ENCODE measurements around the gene NEO1. TPM values are rescaled to one million over a fixed set of nuclear protein-coding genes. Genes with fewer than 3 reads are reported as not detected.

The NEO1 gene
- total and polyA plus RNA-seq, 9 of the 15 experiments (the other 6 are each of a cell fraction or from before 2014, with no cell fraction given): 0.08 to 1.7 (median 0.48) TPM

GRCh38 chr15:73270366-73271097, 218.3 kb downstream of the NEO1 start:
- POLR2A ChIA-PET: no interaction called here
- no peaks in the 10 kb centered on the region for H4K20me1 ChIP-seq (replicated peaks; ENCODE audit: control insufficient read depth, insufficient read depth, low read length)
- no peaks in the 10 kb centered on the region for H3K4me1 ChIP-seq (replicated peaks in 1 of 2; ENCODE audit: control insufficient read depth in 2 of 2, insufficient read depth in 2 of 2, low read length in 2 of 2)
- no peak overlapping the region for H3K9ac ChIP-seq (ENCODE audit: insufficient read depth in 1 of 2, low read depth in 2 of 2, low read length in 2 of 2)
- BruUV-seq (replicated peaks): no TSS peak
- no peaks in the 10 kb centered on the region; a peak in 1 of 5 replicates for H3K27me3 ChIP-seq (ENCODE audit: control insufficient read depth in 2 of 2, insufficient read depth in 2 of 2, low read length in 2 of 2)
- intact Hi-C loops (cut with micrococcal nuclease): loop anchor here (5.0 kb wide), 1 partner anchor 668 kb away; no protein-coding TSS in a partner anchor
- FAIRE-seq (no peak), ATAC-seq (no peak), DNase-seq (ENCODE audit: extremely low read depth in 1 of 4, low spot score in 3 of 4) (no peak)
- H3K4me3 ChIP-seq: no peak overlapping the region
- CTCF ChIA-PET (ENCODE audit: low intra/inter-chr PET ratio): interaction anchor here (0.7 kb wide), 1 partner anchor 487 kb away, joined by 3 read pairs; no protein-coding TSS in a partner anchor
- no peaks in the 10 kb centered on the region for H3K79me2 ChIP-seq (ENCODE audit: control insufficient read depth, insufficient read depth, low read length)
- H3K9me3 ChIP-seq (replicated peaks; ENCODE audit: control insufficient read depth, insufficient read depth, low read depth, low read length): no peaks in the 10 kb centered on the region
- H3K27ac ChIP-seq (ENCODE audit: extremely low read depth, low read depth, low read length): no peak overlapping the region
- H3K9me1 ChIP-seq (ENCODE audit: control insufficient read depth, insufficient read depth, low read length): no peaks in the 10 kb centered on the region
- no peak overlapping the region for H2AFZ ChIP-seq (ENCODE audit: low read depth, low read length)
- in situ Hi-C loops (cut with MboI): loop anchor here (25.0 kb wide), 1 partner anchor 958 kb away; the partner anchor contains the start of gene CELF6
- WGBS (ENCODE audit: insufficient coverage, low coverage, missing lambda C conversion rate): 1% methylated on average over 3 of the region's 3 CpGs
- no peak overlapping the region for H3K4me2 ChIP-seq (ENCODE audit: insufficient read depth, low read length)
- no peaks in the 10 kb centered on the region for H3K36me3 ChIP-seq (ENCODE audit: control insufficient read depth, insufficient read depth, low read length)
- no peak for TF ChIP-seq SMARCE1 (IDR thresholded peaks at IDR 0.05)
- peak; percentile 88 for TF ChIP-seq C11orf30 (IDR thresholded peaks at IDR 0.05; ENCODE audit: low read depth)
- peak; percentile 94 for TF ChIP-seq MAFG (tag; conservative IDR thresholded peaks at IDR 0.05)
- no peak for TF ChIP-seq RUNX1 (IDR thresholded peaks at IDR 0.05; ENCODE audit: low read depth)
- TF ChIP-seq JUNB (CRISPR knock-in tag; conservative IDR thresholded peaks at IDR 0.05): no peak
- TF ChIP-seq HDAC8 (tag; IDR thresholded peaks at IDR 0.05): no peak
- no peak for TF ChIP-seq ILK (tag; IDR thresholded peaks at IDR 0.05; ENCODE audit: borderline replicate concordance, low read depth)
- no peak for TF ChIP-seq MCM3 (IDR thresholded peaks at IDR 0.05)
- TF ChIP-seq TEAD1 (CRISPR knock-in tag; IDR thresholded peaks at IDR 0.05): no peak
- TF ChIP-seq LEF1 (IDR thresholded peaks at IDR 0.05): no peak
- no peak for TF ChIP-seq ZNF140 (CRISPR knock-in tag; IDR thresholded peaks at IDR 0.05)
- no peak for TF ChIP-seq ZNF75A (CRISPR knock-in tag; IDR thresholded peaks at IDR 0.05)
- peak; percentile 83 for TF ChIP-seq MAFK (IDR thresholded peaks at IDR 0.05; ENCODE audit: low read length)
- TF ChIP-seq IFI16 (CRISPR knock-in tag; IDR thresholded peaks at IDR 0.05): no peak
- TF ChIP-seq ADNP (tag; IDR thresholded peaks at IDR 0.05): no peak
- no peak for TF ChIP-seq PHTF2 (CRISPR knock-in tag; IDR thresholded peaks at IDR 0.05)
- TF ChIP-seq, protein P1, sequence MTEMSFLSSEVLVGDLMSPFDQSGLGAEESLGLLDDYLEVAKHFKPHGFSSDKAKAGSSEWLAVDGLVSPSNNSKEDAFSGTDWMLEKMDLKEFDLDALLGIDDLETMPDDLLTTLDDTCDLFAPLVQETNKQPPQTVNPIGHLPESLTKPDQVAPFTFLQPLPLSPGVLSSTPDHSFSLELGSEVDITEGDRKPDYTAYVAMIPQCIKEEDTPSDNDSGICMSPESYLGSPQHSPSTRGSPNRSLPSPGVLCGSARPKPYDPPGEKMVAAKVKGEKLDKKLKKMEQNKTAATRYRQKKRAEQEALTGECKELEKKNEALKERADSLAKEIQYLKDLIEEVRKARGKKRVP (CRISPR knock-in tag; IDR thresholded peaks at IDR 0.05): no peak
- TF ChIP-seq, protein P2, sequence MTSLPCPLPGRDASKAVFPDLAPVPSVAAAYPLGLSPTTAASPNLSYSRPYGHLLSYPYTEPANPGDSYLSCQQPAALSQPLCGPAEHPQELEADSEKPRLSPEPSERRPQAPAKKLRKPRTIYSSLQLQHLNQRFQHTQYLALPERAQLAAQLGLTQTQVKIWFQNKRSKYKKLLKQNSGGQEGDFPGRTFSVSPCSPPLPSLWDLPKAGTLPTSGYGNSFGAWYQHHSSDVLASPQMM (CRISPR knock-in tag; IDR thresholded peaks at IDR 0.05): no peak
- TF ChIP-seq TCF15 (CRISPR knock-in tag; IDR thresholded peaks at IDR 0.05): no peak
- TF ChIP-seq, protein P3, sequence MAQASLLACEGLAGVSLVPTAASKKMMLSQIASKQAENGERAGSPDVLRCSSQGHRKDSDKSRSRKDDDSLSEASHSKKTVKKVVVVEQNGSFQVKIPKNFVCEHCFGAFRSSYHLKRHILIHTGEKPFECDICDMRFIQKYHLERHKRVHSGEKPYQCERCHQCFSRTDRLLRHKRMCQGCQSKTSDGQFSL (CRISPR knock-in tag; IDR thresholded peaks at IDR 0.05): no peak
- TF ChIP-seq, protein P3 (tag; IDR thresholded peaks at IDR 0.05): no peak
- TF ChIP-seq ETV5 (CRISPR knock-in tag; IDR thresholded peaks at IDR 0.05; ENCODE audit: low read depth): no peak
- TF ChIP-seq SREBF1 (IDR thresholded peaks at IDR 0.05; ENCODE audit: borderline replicate concordance, low read depth, low read length): no peak
